ENCODE results near the gene DOK6. TPM values are rescaled to one million over a fixed set of nuclear protein-coding genes. Genes with fewer than 3 reads are reported as not detected.

Gene DOK6
- total and polyA plus RNA-seq, 10 donors, result 0.09 to 2.0 (median 0.40) TPM

DNA sequence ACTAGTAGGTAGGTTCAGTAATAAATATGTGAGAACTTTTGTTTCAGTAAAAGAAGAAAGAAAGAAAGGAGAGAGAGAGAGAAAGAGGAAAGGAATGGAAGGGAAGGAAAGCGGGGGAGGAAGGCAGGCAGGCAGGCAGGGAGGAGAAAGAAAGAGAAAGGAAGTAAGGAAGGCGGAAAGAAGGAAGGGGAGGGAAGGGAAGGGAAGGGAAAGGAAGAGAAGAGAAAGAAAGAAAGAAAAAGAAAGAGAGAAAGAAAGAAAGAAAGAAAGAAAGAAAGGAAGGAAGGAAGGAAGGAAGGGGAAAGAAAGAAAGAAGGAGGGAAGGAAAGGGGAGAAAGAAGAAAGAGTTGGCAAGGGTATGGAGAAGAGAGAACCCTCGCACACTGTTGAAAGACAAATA is 479.4 kb downstream of the DOK6 start:
- no peaks in the 10 kb centered on the region for H3K36me3 ChIP-seq
- H3K4me3 ChIP-seq, result no peak overlapping the region
- no peaks in the 10 kb centered on the region for H3K9me3 ChIP-seq
- peaks cover 0 to 35% (median 8%) of the 10 kb centered on the region in 6 donors for H3K4me1 ChIP-seq
- WGBS, 5 donors, result 93 to 99% (median 97%) methylated on average over 3 of the region's 3 CpGs
- TF ChIP-seq POLR2AphosphoS5 (IDR thresholded peaks at IDR 0.05), result no peak
- TF ChIP-seq, protein P1, sequence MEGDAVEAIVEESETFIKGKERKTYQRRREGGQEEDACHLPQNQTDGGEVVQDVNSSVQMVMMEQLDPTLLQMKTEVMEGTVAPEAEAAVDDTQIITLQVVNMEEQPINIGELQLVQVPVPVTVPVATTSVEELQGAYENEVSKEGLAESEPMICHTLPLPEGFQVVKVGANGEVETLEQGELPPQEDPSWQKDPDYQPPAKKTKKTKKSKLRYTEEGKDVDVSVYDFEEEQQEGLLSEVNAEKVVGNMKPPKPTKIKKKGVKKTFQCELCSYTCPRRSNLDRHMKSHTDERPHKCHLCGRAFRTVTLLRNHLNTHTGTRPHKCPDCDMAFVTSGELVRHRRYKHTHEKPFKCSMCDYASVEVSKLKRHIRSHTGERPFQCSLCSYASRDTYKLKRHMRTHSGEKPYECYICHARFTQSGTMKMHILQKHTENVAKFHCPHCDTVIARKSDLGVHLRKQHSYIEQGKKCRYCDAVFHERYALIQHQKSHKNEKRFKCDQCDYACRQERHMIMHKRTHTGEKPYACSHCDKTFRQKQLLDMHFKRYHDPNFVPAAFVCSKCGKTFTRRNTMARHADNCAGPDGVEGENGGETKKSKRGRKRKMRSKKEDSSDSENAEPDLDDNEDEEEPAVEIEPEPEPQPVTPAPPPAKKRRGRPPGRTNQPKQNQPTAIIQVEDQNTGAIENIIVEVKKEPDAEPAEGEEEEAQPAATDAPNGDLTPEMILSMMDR (IDR thresholded peaks at IDR 0.05 in 8 of 11, conservative IDR thresholded peaks at IDR 0.05 in 3 of 11), result no peak
- no peak for TF ChIP-seq POLR2A (IDR thresholded peaks at IDR 0.05)
- H3K27me3 ChIP-seq (replicated peaks in 1 of 7), result no peaks in the 10 kb centered on the region
- no peak for DNase-seq
- H3K27ac ChIP-seq, result no peak overlapping the region
- intact Hi-C loops (cut with DNase I; ENCODE audit: low total_unique reads), result no loop called here

DNA sequence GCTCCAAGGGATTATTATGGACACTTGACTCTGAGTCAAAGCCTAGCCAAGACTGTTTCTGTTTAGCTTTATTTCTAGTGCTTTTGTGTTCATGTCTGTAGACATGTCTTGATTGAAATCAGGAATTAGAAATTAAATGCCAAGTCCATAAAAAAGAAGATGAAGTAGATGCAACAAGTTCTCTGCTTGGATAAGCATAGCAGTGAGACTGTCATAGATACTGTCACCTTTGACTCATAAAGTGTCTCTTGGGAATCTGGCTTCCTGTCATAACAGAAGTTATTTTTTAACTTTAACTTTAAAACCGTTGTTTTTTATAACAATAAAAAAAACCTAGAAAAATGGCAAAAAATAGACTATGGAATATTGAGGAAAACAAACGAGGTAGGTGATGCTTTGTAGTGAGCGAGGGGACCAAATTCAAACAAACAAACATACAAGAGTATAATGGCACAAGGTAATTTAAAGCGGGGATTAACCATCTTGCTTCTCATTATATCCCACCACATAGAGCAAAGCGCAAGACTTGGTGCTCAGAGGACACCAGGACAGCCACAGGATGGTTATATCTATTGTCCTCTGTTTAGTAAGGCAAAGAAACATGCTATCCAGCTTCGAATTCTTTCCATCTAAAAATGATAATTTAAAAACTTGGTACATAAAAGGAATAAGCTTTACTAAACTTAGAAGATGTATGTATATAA is 482.4 kb downstream of the DOK6 start:
- Histone ChIP-seq H3K27ac (no peak overlapping the region), H3K4me3 (no peak overlapping the region), H3K36me3 (no peaks in the 10 kb centered on the region), H3K9me3 (no peaks in the 10 kb centered on the region), H3K27me3 (replicated peaks in 1 of 7) (no peaks in the 10 kb centered on the region), H3K4me1 (peaks cover 0 to 43% (median 16%) of the 10 kb centered on the region in 6 donors)
- TF ChIP-seq POLR2AphosphoS5 (IDR thresholded peaks at IDR 0.05), result no peak
- TF ChIP-seq, protein P1 (IDR thresholded peaks at IDR 0.05 in 8 of 11, conservative IDR thresholded peaks at IDR 0.05 in 3 of 11), result no peak
- TF ChIP-seq POLR2A (IDR thresholded peaks at IDR 0.05), result no peak
- no peak for DNase-seq
- 69 to 76% (median 70%) methylated on average over 6 of the region's 6 CpGs for WGBS, 5 donors
- intact Hi-C loops (cut with DNase I; ENCODE audit: low total_unique reads), result no loop called here

DNA sequence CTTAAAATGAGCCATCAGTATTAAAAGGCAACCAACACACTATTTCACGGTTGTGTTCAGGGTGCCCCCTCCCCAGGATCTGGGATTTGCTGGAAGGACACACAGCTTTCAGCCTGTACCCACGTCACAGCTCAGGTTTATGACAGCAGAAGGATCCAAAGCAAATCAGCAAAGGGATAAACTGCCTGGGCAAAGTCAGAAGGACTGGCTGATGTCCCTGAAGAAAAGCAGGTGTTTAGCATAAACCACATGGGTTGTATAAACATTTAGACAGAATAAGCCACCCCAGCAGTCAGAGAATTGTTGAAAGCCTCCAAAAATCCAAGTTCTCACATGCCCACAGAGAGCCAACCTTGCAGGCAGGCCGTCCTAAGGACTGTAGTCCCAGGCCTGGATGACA is 483.1 kb downstream of the DOK6 start:
- Histone ChIP-seq H3K4me1 (peaks cover 0 to 43% (median 16%) of the 10 kb centered on the region in 6 donors), H3K36me3 (no peaks in the 10 kb centered on the region), H3K27me3 (replicated peaks in 1 of 7) (no peaks in the 10 kb centered on the region), H3K9me3 (no peaks in the 10 kb centered on the region), H3K4me3 (no peak overlapping the region), H3K27ac (no peak overlapping the region)
- 49 to 63% (median 58%) methylated on average over 3 of the region's 3 CpGs for WGBS, 5 donors
- intact Hi-C loops (cut with DNase I; ENCODE audit: low total_unique reads), result no loop called here
- DNase-seq, result no peak
- TF ChIP-seq POLR2AphosphoS5 (IDR thresholded peaks at IDR 0.05) (no peak), POLR2A (IDR thresholded peaks at IDR 0.05) (no peak)
- TF ChIP-seq, protein P1 (IDR thresholded peaks at IDR 0.05 in 8 of 11, conservative IDR thresholded peaks at IDR 0.05 in 3 of 11), result no peak

GRCh38 chr18:69885355-69885754 is 484.7 kb downstream of the DOK6 start:
- no peak for DNase-seq
- Histone ChIP-seq H3K4me1 (peaks cover 0 to 43% (median 16%) of the 10 kb centered on the region in 6 donors), H3K36me3 (no peaks in the 10 kb centered on the region), H3K27ac (peak overlapping the region in 3 of 8 donors; percentile 20 to 60 (median 30)), H3K9me3 (no peaks in the 10 kb centered on the region), H3K27me3 (replicated peaks in 1 of 7) (no peaks in the 10 kb centered on the region), H3K4me3 (no peak overlapping the region)
- no peak for TF ChIP-seq POLR2AphosphoS5 (IDR thresholded peaks at IDR 0.05)
- TF ChIP-seq, protein P1 (IDR thresholded peaks at IDR 0.05 in 8 of 11, conservative IDR thresholded peaks at IDR 0.05 in 3 of 11), result no peak
- no peak for TF ChIP-seq POLR2A (IDR thresholded peaks at IDR 0.05)
- 69 to 83% (median 77%) methylated on average over 4 of the region's 4 CpGs for WGBS, 5 donors
- intact Hi-C loops (cut with DNase I; ENCODE audit: low total_unique reads), result no loop called here

Data from spleen (tissue), 11 donors.